Heart right ventricle (tissue), 16 donors: ENCODE measurements around the gene MICAL3. TPM values are rescaled to one million over a fixed set of nuclear protein-coding genes. Genes with fewer than 3 reads are reported as not detected.
A peak's percentile ranks its signal among the peaks of the same experiment; 100 is the strongest.

Experiments used
- ATAC-seq, 8 donors: fragments of 200-7000 bp; cut with Tn5 transposase; one replicate each; pipeline ENCODE4 v1.9.1; 2020; ENCODE audit warnings: mild to moderate bottlenecking in 8 of 8, moderate library complexity in 8 of 8, moderate number of reproducible peaks in 1 of 8
- DNase-seq, 2 donors: peaks; one replicate each; pipeline ENCODE4 v3.0.0-alpha.2; 2020
- H3K27ac ChIP-seq, 10 donors: fragments of 200-600 bp; sonication (generic) in 2 of 10; one replicate each; pipeline versions ENCODE4 v1.5.0 to v1.8.0; 2020 to 2022; ENCODE audit warnings: mild to moderate bottlenecking in 3 of 10
- H3K27me3 ChIP-seq, 7 donors: fragments of 200-600 bp; one replicate each; pipeline ENCODE4 v1.8.0; 2021 to 2022; ENCODE audit warnings: mild to moderate bottlenecking in 2 of 7
- H3K36me3 ChIP-seq, 9 donors: fragments of 200-600 bp; sonication (generic) in 1 of 9; one replicate each; pipeline versions ENCODE4 v1.5.0 to v1.8.0; 2020 to 2022; ENCODE audit warnings: mild to moderate bottlenecking in 2 of 9
- H3K4me1 ChIP-seq, 9 donors: fragments of 200-600 bp; sonication (generic) in 1 of 9; one replicate each; pipeline versions ENCODE4 v1.5.0 to v1.8.0; 2020 to 2022; ENCODE audit warnings: mild to moderate bottlenecking in 4 of 9
- H3K4me3 ChIP-seq, 10 donors: fragments of 200-600 bp; sonication (generic) in 2 of 10; one replicate each; pipeline versions ENCODE4 v1.5.0 to v1.8.0; 2020 to 2022; ENCODE audit warnings: mild to moderate bottlenecking in 7 of 10, moderate library complexity in 2 of 10
- H3K9me3 ChIP-seq, 11 donors: fragments of 200-600 bp in 10 of 11; sonication (generic) in 2 of 11; one replicate each; pipeline versions ENCODE4 v1.5.0 to v1.8.0; 2013 to 2022; ENCODE audit warnings: mild to moderate bottlenecking in 2 of 11, control low read depth in 1 of 11, moderate library complexity in 1 of 11
- WGBS, 2 donors: extraction: QIAGEN DNeasy Blood & Tissue Kit; methylation state at CpG; one replicate each; pipeline ENCODE4 v1.1.7; 2013; ENCODE audit warnings: inconsistent platforms in 1 of 2; 5-methylcytosine and 5-hydroxymethylcytosine counted together
- intact Hi-C, 10 donors: fragments of 100-400 bp; cut with DNase I; formaldehyde crosslinking; loops; one replicate each; pipeline versions ENCODE4 v1.11.1 to v1.14.2; 2022
- polyA plus RNA-seq, 2 donors: library from polyadenylated mRNA; stranded (reverse); fragments of 200-250 nt; gene quantifications; one replicate each; pipeline ENCODE4 v1.2.3, GENCODE V29; 2013
- total RNA-seq, 10 donors: library from RNA; stranded (reverse); fragmentation: NEBNext Ultra II Directional in 3 of 10; extraction: Animal tissue kit (Norgen Biotek cat#: 25700) in 3 of 10; gene quantifications; one replicate each; pipeline versions ENCODE4 v1.2.1 to v1.2.4, GENCODE V29; 2021 to 2023
- TF ChIP-seq, protein P1 (sequence below), 9 donors: fragments of 200-600 bp; sonication (generic) in 2 of 9; IDR thresholded peaks; one replicate each; pipeline versions ENCODE4 v1.5.0 to v1.8.0; 2021 to 2022; ENCODE audit warnings: antibody characterized with exemption in 9 of 9, mild to moderate bottlenecking in 5 of 9, moderate library complexity in 1 of 9
- donor health status: Arrhythmogenic right ventricular cardiomyopathy.
- donor health status: ischemic (EF 13 %, LVEDD 7.1; RV severe dilation, severe dysfunction).
- donor health status: healthy with polysubstance abuse.
- donor health status: DM: no; HTN: yes; CAD: no.
- donor health status: DM: no; HTN: no; CAD: no.
- donor health status: ischemic (EF 25% LVEDD 6.9; RV normal size, moderate dysfunction).
- donor health status: ischemic (EF 25% LVEDD 5.7; RV mildly dilated, moderate dysfunction).
- donor health status: healthy.
- donor health status: DM: yes; HTN: yes; CAD: no.
- donor health status: Ischemic cardiomyopathy.
- donor health status: ischemic (EF 35%, LVEDD 5.7; RV mildly dilated, moderate dysfunction).
- donor health status: nonischemic (EF 11% LVEDD 7.7; RV severe dilation, severe dysfunction).
- donor health status: DM: yes; HTN: yes; CAD: no.
- donor health status: PGD.
- donor health status: ischemic (EF 29% LVEDD 5.4; RV normal size, mild dysfunction).
- donor health status: nonischemic (EF 23%, LVEDD 6.1; RV moderate dilation, normal function).

The MICAL3 gene
- total and polyA plus RNA-seq, 12 donors = 13.2 to 137 (median 109) TPM

DNA sequence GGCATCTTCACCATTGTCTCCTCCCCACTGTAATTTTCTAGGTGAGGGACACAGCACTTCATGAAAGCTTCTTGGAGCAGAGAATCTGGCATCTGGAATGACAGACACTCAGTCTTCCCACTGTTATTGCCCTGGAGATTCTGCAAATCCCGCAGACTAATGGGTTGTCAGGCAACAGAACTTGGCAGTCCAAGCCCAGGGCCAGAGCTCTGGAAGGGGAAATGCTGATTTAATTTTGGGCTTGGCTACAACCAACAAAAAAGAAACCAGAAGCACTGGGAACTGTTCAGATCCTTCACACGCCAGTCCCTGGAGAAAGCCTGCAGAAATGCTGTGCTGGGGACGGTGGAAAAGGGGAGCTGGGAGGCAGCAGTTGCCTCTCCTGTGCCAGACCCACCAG, 178.6 kb downstream of the MICAL3 start:
- Histone ChIP-seq H3K4me3 (no peak overlapping the region), H3K36me3 (peaks cover 0 to 32% (median 9%) of the 10 kb centered on the region in 9 donors), H3K27ac (peak overlapping the region; percentile 39 to 83 (median 73)), H3K4me1 (peaks cover 11 to 72% (median 44%) of the 10 kb centered on the region in 9 donors), H3K9me3 (no peaks in the 10 kb centered on the region), H3K27me3 (no peaks in the 10 kb centered on the region)
- WGBS, 2 donors = 21 to 32% methylated on average over 3 of the region's 3 CpGs
- ATAC-seq = peak in 7 of 8 donors; percentile 27 to 58 (median 43)
- TF ChIP-seq, protein P1, sequence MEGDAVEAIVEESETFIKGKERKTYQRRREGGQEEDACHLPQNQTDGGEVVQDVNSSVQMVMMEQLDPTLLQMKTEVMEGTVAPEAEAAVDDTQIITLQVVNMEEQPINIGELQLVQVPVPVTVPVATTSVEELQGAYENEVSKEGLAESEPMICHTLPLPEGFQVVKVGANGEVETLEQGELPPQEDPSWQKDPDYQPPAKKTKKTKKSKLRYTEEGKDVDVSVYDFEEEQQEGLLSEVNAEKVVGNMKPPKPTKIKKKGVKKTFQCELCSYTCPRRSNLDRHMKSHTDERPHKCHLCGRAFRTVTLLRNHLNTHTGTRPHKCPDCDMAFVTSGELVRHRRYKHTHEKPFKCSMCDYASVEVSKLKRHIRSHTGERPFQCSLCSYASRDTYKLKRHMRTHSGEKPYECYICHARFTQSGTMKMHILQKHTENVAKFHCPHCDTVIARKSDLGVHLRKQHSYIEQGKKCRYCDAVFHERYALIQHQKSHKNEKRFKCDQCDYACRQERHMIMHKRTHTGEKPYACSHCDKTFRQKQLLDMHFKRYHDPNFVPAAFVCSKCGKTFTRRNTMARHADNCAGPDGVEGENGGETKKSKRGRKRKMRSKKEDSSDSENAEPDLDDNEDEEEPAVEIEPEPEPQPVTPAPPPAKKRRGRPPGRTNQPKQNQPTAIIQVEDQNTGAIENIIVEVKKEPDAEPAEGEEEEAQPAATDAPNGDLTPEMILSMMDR (IDR thresholded peaks at IDR 0.05) = no peak
- DNase-seq = peak in 1 of 2 donors; percentile 35
- intact Hi-C loops = no loop called here

- TF ChIP-seq, protein P1 (IDR thresholded peaks at IDR 0.05) = no peak
- 79 to 84% methylated on average over 8 of the region's 8 CpGs for WGBS, 2 donors
- Histone ChIP-seq H3K27ac (peak overlapping the region in 9 of 10 donors; percentile 59 to 83 (median 73)), H3K4me1 (peaks cover 11 to 67% (median 40%) of the 10 kb centered on the region in 9 donors), H3K27me3 (no peaks in the 10 kb centered on the region), H3K36me3 (peaks cover 0 to 36% (median 14%) of the 10 kb centered on the region in 9 donors), H3K4me3 (no peak overlapping the region), H3K9me3 (no peaks in the 10 kb centered on the region)
- ATAC-seq (no peak), DNase-seq (no peak)
- intact Hi-C loops = no loop called here
Observed at GRCh38 chr22:17845327-17845726, 179.0 kb downstream of the MICAL3 start.

DNA sequence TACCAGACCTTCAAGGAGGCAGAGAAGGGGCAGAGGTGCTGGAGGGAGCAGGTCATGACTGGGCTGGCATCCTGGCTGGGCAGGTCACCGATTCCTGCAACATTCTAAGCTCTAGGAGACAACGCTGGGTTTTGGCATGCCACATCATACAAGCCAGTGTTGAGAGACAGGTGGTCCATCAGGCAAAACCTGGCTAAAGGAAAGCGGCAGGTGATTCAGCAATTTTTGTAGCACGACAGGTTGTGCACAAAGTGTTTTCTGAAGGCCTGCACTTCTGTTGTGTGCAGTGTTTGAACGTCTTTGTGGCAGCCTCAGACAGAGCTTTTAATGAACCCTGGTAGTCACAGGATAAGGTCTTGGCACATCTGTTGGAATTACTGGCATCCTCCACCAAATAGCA, 180.2 kb downstream of the MICAL3 start:
- no peak for DNase-seq
- Histone ChIP-seq H3K36me3 (peaks cover 0 to 48% (median 18%) of the 10 kb centered on the region in 9 donors), H3K4me1 (peaks cover 11 to 66% (median 40%) of the 10 kb centered on the region in 9 donors), H3K27me3 (no peaks in the 10 kb centered on the region), H3K9me3 (no peaks in the 10 kb centered on the region), H3K4me3 (no peak overlapping the region), H3K27ac (peak overlapping the region in 4 of 10 donors; percentile 29 to 83 (median 37))
- no peak for ATAC-seq
- TF ChIP-seq, protein P1 (IDR thresholded peaks at IDR 0.05) = no peak
- intact Hi-C loops = no loop called here
- 74 to 82% methylated on average over 5 of the region's 5 CpGs for WGBS, 2 donors

- DNase-seq = peak in 1 of 2 donors; percentile 39
- H3K27ac ChIP-seq = peak overlapping the region in 7 of 10 donors; percentile 5 to 59 (median 48)
- 59 to 66% methylated on average over 20 of the region's 20 CpGs for WGBS, 2 donors
- TF ChIP-seq, protein P1 (IDR thresholded peaks at IDR 0.05) = no peak
- no peaks in the 10 kb centered on the region for H3K9me3 ChIP-seq
- peaks cover 0 to 66% (median 22%) of the 10 kb centered on the region in 9 donors for H3K36me3 ChIP-seq
- intact Hi-C loops = no loop called here
- H3K4me3 ChIP-seq = no peak overlapping the region
- peak; percentile 9 to 58 (median 48) for ATAC-seq
- no peaks in the 10 kb centered on the region for H3K27me3 ChIP-seq
- H3K4me1 ChIP-seq = peaks cover 13 to 59% (median 37%) of the 10 kb centered on the region in 9 donors
Observed at GRCh38 chr22:17842386-17842785, 182.0 kb downstream of the MICAL3 start.
